GM19328 (cell line): Measurements from ENCODE around the gene CUL2.
"Not testable (repeated sequence)": the region's sequence is repeated elsewhere in the genome, so short reads cannot be mapped to it uniquely, and the experiment has no call there.

ENCODE experiments used
- ATAC-seq: cut with Tn5 transposase; IDR thresholded peaks from one replicate; pipeline ENCODE4 v1.9.1; 2021; ENCODE audit warnings: mild to moderate bottlenecking, moderate library complexity; ENCODE audit not compliant: unreplicated experiment

Gene CUL2

DNA sequence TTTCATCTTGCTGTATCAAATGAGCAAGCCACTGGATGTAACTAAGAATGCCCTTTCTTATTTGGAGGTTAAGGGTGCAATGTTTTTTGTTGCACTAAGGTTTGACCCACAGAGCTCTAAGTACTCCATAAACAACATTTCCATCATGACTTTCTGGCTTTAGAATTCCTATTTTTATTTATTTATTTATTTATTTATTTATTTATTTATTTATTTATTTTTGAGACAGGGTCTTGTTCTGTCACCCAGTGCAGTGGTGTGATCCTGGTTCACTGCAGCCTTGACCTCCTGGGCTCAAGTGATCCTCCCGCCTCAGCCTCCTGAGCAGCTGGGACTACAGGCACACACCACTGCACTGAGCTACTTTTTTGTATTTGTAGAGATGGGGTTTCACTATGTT is 9.9 kb downstream of the CUL2 start:
- not testable (repeated sequence) for ATAC-seq

GRCh38 chr10:35079763-35080162 is 10.4 kb downstream of the CUL2 start:
- no peak for ATAC-seq

DNA sequence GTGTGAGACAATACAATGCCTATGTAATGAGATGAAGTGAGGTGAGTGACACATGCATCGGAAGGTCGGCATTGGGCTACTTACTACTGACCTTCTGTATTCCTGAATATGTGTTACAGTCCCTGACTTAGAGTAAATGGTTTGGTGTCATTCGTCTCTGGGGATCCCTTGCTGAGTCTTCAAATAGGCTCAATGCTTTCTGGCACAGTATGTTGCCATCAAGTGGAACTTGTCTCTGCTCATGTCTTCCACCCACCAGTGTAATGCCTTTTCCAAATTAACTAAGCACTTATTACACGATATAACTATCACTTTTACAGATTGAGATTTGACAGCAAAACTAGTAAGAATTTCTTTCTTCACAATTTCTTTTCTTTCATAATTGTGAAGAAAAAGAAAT is 10.9 kb downstream of the CUL2 start:
- ATAC-seq, result no peak

- ATAC-seq, result no peak
These were observed 14.9 kb downstream of the CUL2 start for GRCh38 chr10:35075228-35075627.

- ATAC-seq, result no peak
These were observed 15.9 kb downstream of the CUL2 start for GRCh38 chr10:35074266-35074665.

GRCh38 chr10:35070521-35070920 is 19.6 kb downstream of the CUL2 start:
- no peak for ATAC-seq

GRCh38 chr10:35063837-35064454 is 26.2 kb downstream of the CUL2 start:
- ATAC-seq, result no peak

GRCh38 chr10:35059481-35059880 is 30.7 kb downstream of the CUL2 start:
- no peak for ATAC-seq

GRCh38 chr10:35058686-35059085 is 31.5 kb downstream of the CUL2 start:
- no peak for ATAC-seq

GRCh38 chr10:35058134-35058533 is 32.0 kb downstream of the CUL2 start:
- no peak for ATAC-seq

DNA sequence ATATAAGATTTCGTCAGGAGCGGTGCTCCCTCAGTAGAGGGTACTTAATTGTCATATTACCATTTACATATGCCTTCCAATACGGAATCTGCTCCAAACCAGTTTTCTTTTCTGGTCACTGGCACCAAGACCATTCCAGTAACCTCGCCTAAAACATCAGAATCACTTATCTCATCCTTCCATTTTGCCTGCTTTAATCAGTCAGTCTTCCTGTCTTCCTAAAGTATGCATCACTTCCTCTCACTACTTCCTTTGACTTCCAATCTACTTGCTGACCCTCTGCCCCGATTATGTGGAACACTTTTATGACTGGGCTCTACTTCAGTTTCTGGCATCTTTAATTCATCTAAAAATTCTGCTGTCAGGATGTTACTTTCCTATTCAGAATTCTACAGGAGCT is 33.5 kb downstream of the CUL2 start:
- no peak for ATAC-seq

- ATAC-seq, result no peak
These were observed 34.0 kb downstream of the CUL2 start for GRCh38 chr10:35056133-35056532.

GRCh38 chr10:35050568-35050967 is 39.6 kb downstream of the CUL2 start:
- no peak for ATAC-seq

GRCh38 chr10:35046074-35046473 is 44.1 kb downstream of the CUL2 start:
- ATAC-seq, result no peak

DNA sequence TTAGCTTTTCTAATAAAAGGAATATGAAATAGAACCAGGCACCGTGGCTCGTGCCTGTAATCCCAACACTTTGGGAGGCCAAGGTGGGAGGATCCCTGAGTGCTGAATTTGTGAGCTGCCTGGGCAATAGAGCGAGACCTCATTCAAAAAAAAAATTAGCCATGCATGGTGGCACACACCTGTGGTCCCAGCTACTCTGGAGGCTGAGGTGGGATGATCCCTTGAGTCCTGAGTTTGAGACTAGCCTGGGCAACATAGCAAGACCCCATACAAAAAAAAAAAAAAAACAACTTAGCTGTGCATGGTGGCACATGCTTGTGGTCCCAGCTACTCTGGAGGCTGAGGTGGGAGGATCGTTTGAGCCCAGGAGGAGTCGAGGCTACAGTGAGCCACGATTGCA is 44.9 kb downstream of the CUL2 start:
- ATAC-seq, result not testable (repeated sequence)

DNA sequence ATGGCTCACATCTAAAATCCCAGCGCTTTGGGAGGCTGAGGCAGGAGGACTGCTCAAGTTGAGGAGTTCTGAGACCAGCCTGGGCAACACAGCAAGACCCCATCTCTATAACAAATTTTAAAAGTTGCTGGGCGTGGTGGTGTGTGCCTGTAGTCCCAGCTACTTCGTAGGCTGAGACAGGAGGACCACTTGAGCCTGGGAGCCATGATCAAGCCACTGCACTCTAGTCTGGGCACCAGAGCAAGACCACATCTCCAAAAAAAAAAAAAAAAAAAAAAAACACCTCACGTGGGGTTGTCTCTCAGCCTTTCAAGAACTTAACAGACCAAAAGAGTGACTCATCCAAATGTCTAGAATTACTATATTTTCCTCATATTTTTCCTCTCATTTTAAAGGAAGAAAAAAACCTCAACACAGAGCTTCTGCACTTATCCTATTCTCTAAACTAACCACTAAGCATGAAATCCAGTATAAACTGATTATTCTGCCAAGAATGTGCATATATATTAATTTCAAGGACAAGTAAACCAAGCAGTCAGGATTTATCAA is 46.3 kb downstream of the CUL2 start:
- no peak for ATAC-seq

DNA sequence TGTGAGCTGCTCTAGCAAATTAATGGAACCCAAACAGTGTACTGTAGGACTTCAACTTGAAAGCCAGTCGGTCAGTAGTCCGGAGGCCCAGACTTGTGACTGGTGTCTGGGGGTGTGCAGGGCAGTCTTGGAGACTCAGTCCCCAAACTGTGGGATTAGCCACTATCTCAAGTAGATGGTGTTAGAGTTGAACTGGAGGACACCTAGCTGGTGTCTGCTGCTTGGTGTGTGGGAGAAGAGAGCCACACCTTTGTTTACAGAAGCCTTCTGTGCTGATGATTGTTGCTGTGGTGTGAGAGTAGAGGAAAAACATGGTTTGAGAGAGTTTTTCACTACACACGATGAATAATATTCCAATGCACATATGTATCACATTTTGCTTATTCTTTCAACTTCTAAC is 47.4 kb downstream of the CUL2 start:
- ATAC-seq, result no peak

- no peak for ATAC-seq
These were observed 48.6 kb downstream of the CUL2 start for GRCh38 chr10:35041502-35041879.

- no peak for ATAC-seq
These were observed 49.2 kb downstream of the CUL2 start for GRCh38 chr10:35040760-35041501.

- no peak for ATAC-seq
These were observed 53.0 kb downstream of the CUL2 start for GRCh38 chr10:35037104-35037503.

DNA sequence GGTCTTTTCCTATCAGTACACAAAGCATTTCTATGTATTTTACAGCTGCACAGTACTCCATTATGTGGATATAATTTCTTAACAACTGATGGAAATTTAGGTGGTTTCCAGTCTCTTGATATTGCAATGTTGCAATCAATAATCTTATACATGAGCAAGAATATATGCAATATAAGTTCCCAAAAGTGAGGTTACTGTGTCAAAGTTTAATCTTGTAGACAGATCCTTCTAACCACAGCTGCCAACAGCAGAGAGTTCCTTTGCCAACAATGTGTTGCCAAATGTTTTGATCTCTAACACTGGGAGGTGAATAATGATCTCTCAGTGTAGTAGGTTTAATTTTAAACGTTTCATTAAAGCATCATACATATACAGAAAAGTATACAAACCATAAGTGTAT is 54.5 kb downstream of the CUL2 start:
- no peak for ATAC-seq

GRCh38 chr10:35027567-35027966 is 62.6 kb downstream of the CUL2 start:
- ATAC-seq, result no peak
